Activated CD8-positive, alpha-beta memory T cell treated with anti-CD3 and anti-CD28 coated beads, Interleukin-2, amount 10 ng/mL, durations not matched to agents 7 days and 5 days (primary cell): ENCODE data around the gene SHC1. TPM values are rescaled to one million over a fixed set of nuclear protein-coding genes. Genes with fewer than 3 reads are reported as not detected.

Experiments used
- ATAC-seq: fragments of 150-1000 bp; cut with Tn5 transposase; one replicate; pipeline ENCODE4 v1.10.0; 2021; ENCODE audit warnings: moderate library complexity
- CTCF ChIA-PET: fragments of 350-600 bp; sonication (Branson Sonifier 250); formaldehyde crosslinking; loops from one replicate; lab custom pipeline; 2021; ENCODE audit warnings: antibody characterized with exemption; lab: Charles Lee
- DNase-seq: peaks from one replicate; pipeline ENCODE4 v3.0.0-alpha.2; 2020
- H3K27ac Mint-ChIP-seq: one replicate; pipeline ENCODE4 v1.8.0; 2021; ENCODE audit warnings: mild to moderate bottlenecking, mixed read lengths
- H3K27me3 Mint-ChIP-seq: one replicate; pipeline ENCODE4 v1.8.0; 2021; ENCODE audit warnings: mixed read lengths
- H3K36me3 Mint-ChIP-seq: one replicate; pipeline ENCODE4 v1.8.0; 2021; ENCODE audit warnings: mild to moderate bottlenecking, mixed read lengths
- H3K4me1 Mint-ChIP-seq: one replicate; pipeline ENCODE4 v1.8.0; 2021; ENCODE audit warnings: mixed read lengths
- H3K4me3 Mint-ChIP-seq: one replicate; pipeline ENCODE4 v1.8.0; 2021; ENCODE audit warnings: mild to moderate bottlenecking, moderate library complexity, mixed read lengths
- H3K9me3 Mint-ChIP-seq: one replicate; pipeline ENCODE4 v1.8.0; 2022; ENCODE audit warnings: low read depth, mixed read lengths
- total RNA-seq, 2 experiments: library from RNA; stranded (reverse); gene quantifications; one replicate each; pipeline ENCODE4 v1.2.3, GENCODE V29; 2021

SHC1 gene
- total RNA-seq, 2 experiments from 2014 or later, result 48.0 to 57.4 TPM

GRCh38 chr1:154941333-154942013 is 29.1 kb downstream of the SHC1 start:
- CTCF ChIA-PET, result interaction anchor here (1.0 to 1.8 kb wide), 7 partner anchors 7 to 382 kb away, joined by 3 to 9 read pairs (median 3); partner anchors contain the start of gene EFNA4
- H3K4me3 Mint-ChIP-seq, result no peak overlapping the region

GRCh38 chr1:154940651-154941194 is 29.8 kb downstream of the SHC1 start:
- Mint-ChIP-seq H3K4me1 (peaks cover 71% of the 10 kb centered on the region), H3K36me3 (no peaks in the 10 kb centered on the region), H3K27me3 (no peaks in the 10 kb centered on the region), H3K27ac (peak overlapping the region; percentile 97), H3K9me3 (no peaks in the 10 kb centered on the region), H3K4me3 (peak overlapping the region; percentile 39)
- CTCF ChIA-PET, result interaction anchor here (1.0 to 2.1 kb wide), 10 partner anchors 8 to 381 kb away, joined by 3 to 9 read pairs (median 4); partner anchors contain the start of genes EFNA4 and PYGO2
- no peak for ATAC-seq
- DNase-seq, result peak; percentile 68

More at GRCh38 chr1:154941333-154942013, 29.1 kb downstream of the SHC1 start:
- no peaks in the 10 kb centered on the region for H3K9me3 Mint-ChIP-seq
- H3K27ac Mint-ChIP-seq, result peak overlapping the region; percentile 97
- ATAC-seq (no peak), DNase-seq (no peak)
- peaks cover 67% of the 10 kb centered on the region for H3K4me1 Mint-ChIP-seq
- no peaks in the 10 kb centered on the region for H3K27me3 Mint-ChIP-seq
- peaks cover 2% of the 10 kb centered on the region for H3K36me3 Mint-ChIP-seq

GRCh38 chr1:154940213-154940560 is 30.4 kb downstream of the SHC1 start:
- DNase-seq, result no peak
- Mint-ChIP-seq H3K27me3 (no peaks in the 10 kb centered on the region), H3K36me3 (no peaks in the 10 kb centered on the region), H3K27ac (peak overlapping the region; percentile 97), H3K9me3 (no peaks in the 10 kb centered on the region), H3K4me1 (peaks cover 76% of the 10 kb centered on the region), H3K4me3 (peak overlapping the region; percentile 39)
- CTCF ChIA-PET, result interaction anchor here (0.7 to 2.1 kb wide), 11 partner anchors 9 to 381 kb away, joined by 3 to 9 read pairs (median 3); partner anchors contain the start of genes EFNA4 and PYGO2
- ATAC-seq, result no peak

GRCh38 chr1:154938604-154939399 is 31.7 kb downstream of the SHC1 start:
- no peak for DNase-seq
- no peak for ATAC-seq
- Mint-ChIP-seq H3K27ac (peak overlapping the region; percentile 96), H3K36me3 (peaks cover 4% of the 10 kb centered on the region), H3K4me1 (peaks cover 80% of the 10 kb centered on the region), H3K9me3 (no peaks in the 10 kb centered on the region), H3K27me3 (no peaks in the 10 kb centered on the region), H3K4me3 (peak overlapping the region; percentile 61)
- CTCF ChIA-PET, result interaction anchor here (0.9 to 4.2 kb wide), 6 partner anchors 16 to 78 kb away, joined by 4 to 23 read pairs (median 6); partner anchors contain the start of genes PBXIP1 and PYGO2

DNA sequence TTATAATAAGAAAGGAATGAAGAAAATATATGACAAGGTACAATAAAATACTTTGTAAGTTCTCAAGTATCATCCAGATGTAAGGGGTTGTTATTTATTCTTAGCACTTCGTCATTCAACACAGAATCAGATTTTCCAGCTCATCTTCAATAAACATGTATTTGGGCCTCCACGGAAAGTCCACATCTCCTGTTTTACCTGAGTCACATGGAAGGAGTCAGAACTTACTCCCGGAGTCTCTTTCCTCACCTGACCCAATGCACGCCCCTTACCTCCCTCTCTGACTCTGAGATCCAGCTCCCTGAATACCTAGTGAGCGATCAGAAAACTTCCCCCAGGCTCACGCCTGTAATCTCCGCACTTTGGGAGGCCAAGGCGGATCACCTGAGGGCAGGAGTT is 32.6 kb downstream of the SHC1 start:
- H3K9me3 Mint-ChIP-seq, result no peaks in the 10 kb centered on the region
- peak overlapping the region; percentile 95 for H3K4me3 Mint-ChIP-seq
- H3K36me3 Mint-ChIP-seq, result peaks cover 4% of the 10 kb centered on the region
- CTCF ChIA-PET, result interaction anchor here (0.7 to 4.2 kb wide), 10 partner anchors 17 to 378 kb away, joined by 3 to 23 read pairs (median 6); partner anchors contain the start of genes PBXIP1 and PYGO2
- H3K4me1 Mint-ChIP-seq, result peaks cover 74% of the 10 kb centered on the region
- DNase-seq, result no peak
- ATAC-seq, result no peak
- H3K27ac Mint-ChIP-seq, result peak overlapping the region; percentile 96
- no peaks in the 10 kb centered on the region for H3K27me3 Mint-ChIP-seq

GRCh38 chr1:154937085-154937987 is 33.2 kb downstream of the SHC1 start:
- no peaks in the 10 kb centered on the region for H3K9me3 Mint-ChIP-seq

GRCh38 chr1:154936555-154937084 is 33.9 kb downstream of the SHC1 start, which contains the start of gene PMVK:
Gene PMVK, minus strand, starts transcription at chr1:154936719. Its CDS starts 34 bp downstream, at chr1:154936685.
- Mint-ChIP-seq H3K4me3 (peak within 1 kb of the TSS; percentile 95), H3K27me3 (no peaks in the 10 kb centered on the region), H3K36me3 (peaks cover 4% of the 10 kb centered on the region), H3K27ac (peak within 1 kb of the TSS; percentile 96), H3K4me1 (peaks cover 61% of the 10 kb centered on the region), H3K9me3 (no peaks in the 10 kb centered on the region)
- CTCF ChIA-PET, result interaction anchor here (0.6 to 4.2 kb wide), 31 partner anchors 8 to 377 kb away, joined by 3 to 23 read pairs (median 4); partner anchors contain the start of genes ADAM15, FLAD1, PBXIP1 and PYGO2
- ATAC-seq (peak; percentile 85), DNase-seq (peak; percentile 98)

More at GRCh38 chr1:154937085-154937987, 33.2 kb downstream of the SHC1 start:
- peak; percentile 95 for DNase-seq
- H3K4me1 Mint-ChIP-seq, result peaks cover 68% of the 10 kb centered on the region
- H3K36me3 Mint-ChIP-seq, result peaks cover 4% of the 10 kb centered on the region
- CTCF ChIA-PET, result interaction anchor here (0.6 to 4.2 kb wide), 27 partner anchors 8 to 378 kb away, joined by 3 to 23 read pairs (median 3); partner anchors contain the start of genes FLAD1, PBXIP1 and PYGO2
- peak overlapping the region; percentile 95 for H3K4me3 Mint-ChIP-seq
- H3K27me3 Mint-ChIP-seq, result no peaks in the 10 kb centered on the region
- peak; percentile 78 for ATAC-seq
- peak overlapping the region; percentile 96 for H3K27ac Mint-ChIP-seq

DNA sequence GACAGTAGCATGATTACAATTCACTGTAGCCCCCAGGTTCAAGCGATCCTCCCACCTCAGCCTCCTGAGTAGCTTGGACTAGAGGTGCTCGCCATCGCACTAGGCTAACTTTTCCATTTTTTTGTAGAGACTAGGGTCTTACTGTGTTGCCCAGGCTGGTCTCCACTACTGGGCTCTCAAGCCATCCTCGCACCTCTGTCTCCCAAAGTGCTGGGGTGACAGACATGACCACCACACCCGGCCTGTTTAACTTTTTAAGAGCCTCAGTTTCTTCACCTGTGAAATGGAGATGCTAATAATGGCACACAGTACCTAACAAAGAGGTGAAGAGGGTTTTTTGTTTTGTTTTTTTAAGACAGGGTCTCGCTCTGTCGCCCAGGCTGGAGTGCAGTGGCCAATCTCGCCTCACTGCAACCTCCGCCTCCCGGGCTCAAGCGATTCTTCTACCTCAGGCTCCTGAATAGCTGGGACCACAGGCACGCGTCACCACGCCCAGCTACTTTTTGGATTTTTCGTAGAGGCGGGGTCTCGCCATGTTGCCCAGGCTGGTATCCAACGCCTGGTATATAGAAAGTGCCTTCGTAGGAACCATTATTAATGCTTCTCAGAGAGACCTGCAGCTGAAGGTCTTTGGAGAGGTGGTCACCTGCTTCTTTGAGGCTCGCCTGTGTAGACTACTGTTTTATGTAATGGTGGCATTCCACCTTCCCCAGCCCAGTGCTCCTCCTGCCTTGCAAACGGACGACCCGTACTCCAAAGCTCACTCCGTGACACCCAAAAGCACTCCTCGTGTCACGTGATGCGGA is 34.6 kb downstream of the SHC1 start:
- no peaks in the 10 kb centered on the region for H3K27me3 Mint-ChIP-seq
- peak overlapping the region; percentile 96 for H3K27ac Mint-ChIP-seq
- H3K4me3 Mint-ChIP-seq, result peak overlapping the region; percentile 95
- DNase-seq (no peak), ATAC-seq (no peak)
- H3K9me3 Mint-ChIP-seq, result no peaks in the 10 kb centered on the region
- peaks cover 7% of the 10 kb centered on the region for H3K36me3 Mint-ChIP-seq
- peaks cover 54% of the 10 kb centered on the region for H3K4me1 Mint-ChIP-seq
- CTCF ChIA-PET, result interaction anchor here (0.8 to 4.2 kb wide), 28 partner anchors 8 to 376 kb away, joined by 3 to 23 read pairs (median 4); partner anchors contain the start of genes ADAM15, FLAD1, PBXIP1 and PYGO2

- Mint-ChIP-seq H3K36me3 (peaks cover 10% of the 10 kb centered on the region), H3K27ac (peak overlapping the region; percentile 35), H3K9me3 (no peaks in the 10 kb centered on the region), H3K4me3 (no peak overlapping the region), H3K4me1 (peaks cover 43% of the 10 kb centered on the region), H3K27me3 (no peaks in the 10 kb centered on the region)
- ATAC-seq (no peak), DNase-seq (no peak)
- CTCF ChIA-PET, result interaction anchor here (0.6 to 4.2 kb wide), 3 partner anchors 21 to 83 kb away, joined by 3 to 23 read pairs (median 5); partner anchors contain the start of gene PBXIP1
These were observed 36.1 kb downstream of the SHC1 start for GRCh38 chr1:154934358-154934948.

DNA sequence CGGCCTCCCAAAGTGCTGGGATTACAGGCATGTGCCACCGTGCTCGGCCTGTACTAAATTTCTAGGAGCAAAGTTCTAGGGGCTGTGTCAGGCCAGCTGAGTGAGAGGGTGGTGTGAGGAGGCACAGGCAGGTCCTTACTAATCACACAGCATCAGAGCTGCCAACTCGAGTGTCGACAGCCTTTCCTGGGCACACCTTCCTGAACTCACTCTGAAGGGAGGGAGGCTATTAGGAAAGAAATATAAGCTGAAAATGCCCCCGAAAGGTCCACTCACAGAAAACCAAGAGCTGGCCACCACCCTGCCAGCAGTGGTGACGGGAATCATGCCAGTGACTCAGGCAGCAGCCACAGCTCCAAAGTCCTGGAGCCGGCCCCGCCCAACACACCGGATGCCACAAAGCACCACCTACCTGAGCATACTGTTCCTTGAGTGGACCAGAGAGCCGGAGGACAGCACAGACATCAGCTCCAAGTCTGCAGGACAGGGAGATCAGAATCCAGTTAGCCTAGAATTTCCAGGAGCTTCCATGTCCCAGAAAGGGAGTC is 38.5 kb downstream of the SHC1 start:
- ATAC-seq (no peak), DNase-seq (no peak)
- Mint-ChIP-seq H3K4me1 (peaks cover 25% of the 10 kb centered on the region), H3K27ac (no peak overlapping the region), H3K36me3 (peaks cover 24% of the 10 kb centered on the region), H3K4me3 (no peak overlapping the region), H3K9me3 (no peaks in the 10 kb centered on the region), H3K27me3 (no peaks in the 10 kb centered on the region)
- CTCF ChIA-PET, result interaction anchor here (1.6 kb wide), 2 partner anchors 172 to 372 kb away, joined by 3 to 5 read pairs; no protein-coding TSS in a partner anchor
